Astrocyte of the cerebellum (primary cell): ENCODE measurements around the gene TMTC1.

Source experiments
- DNase-seq: peaks from one replicate; pipeline ENCODE4 v3.0.0-alpha.2; 2011; ENCODE audit warnings: low read depth
- H3K4me3 ChIP-seq: 2 replicates; pipeline ENCODE4 v1.5.1; 2011; ENCODE audit warnings: mild to moderate bottlenecking, low read depth, low read length, moderate library complexity
- CTCF ChIP-seq: IDR thresholded peaks from 2 replicates; pipeline ENCODE4 v1.5.1; 2012; ENCODE audit warnings: low read length, low read depth, moderate library complexity, mild to moderate bottlenecking; ENCODE audit errors: missing control alignments
- in situ Hi-C: cut with HindIII; loops from 2 replicates; pipeline ENCODE4 v1.10.0; 2017; ENCODE audit warnings: low sequenced_read_pairs

The TMTC1 gene

GRCh38 chr12:29807129-29807528 lies 23.4 kb upstream of the TMTC1 start:
- in situ Hi-C loops = no loop called here
- no peak for TF ChIP-seq CTCF
- DNase-seq = no peak
- no peak overlapping the region for H3K4me3 ChIP-seq

DNA sequence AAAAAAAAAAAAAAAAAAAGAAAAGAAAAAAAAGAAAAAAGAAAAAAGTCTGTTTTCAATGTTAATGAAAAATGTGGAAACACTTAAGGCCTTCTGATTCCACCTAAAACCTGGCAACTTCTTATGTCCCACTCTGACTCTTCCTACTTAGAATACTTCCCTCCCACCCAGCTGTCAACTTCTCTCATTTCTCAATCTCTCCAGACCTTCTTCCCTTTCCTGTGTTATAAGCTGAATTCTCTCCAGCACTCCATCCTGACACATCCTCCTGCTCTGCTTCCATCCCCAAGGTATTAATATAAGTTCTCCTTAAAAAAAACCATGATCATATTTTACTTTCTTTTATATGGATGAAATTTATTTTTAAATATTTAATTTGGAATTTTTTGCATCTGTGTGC lies 20.3 kb upstream of the TMTC1 start:
- TF ChIP-seq CTCF = no peak
- no peak overlapping the region for H3K4me3 ChIP-seq
- in situ Hi-C loops = no loop called here
- no peak for DNase-seq

DNA sequence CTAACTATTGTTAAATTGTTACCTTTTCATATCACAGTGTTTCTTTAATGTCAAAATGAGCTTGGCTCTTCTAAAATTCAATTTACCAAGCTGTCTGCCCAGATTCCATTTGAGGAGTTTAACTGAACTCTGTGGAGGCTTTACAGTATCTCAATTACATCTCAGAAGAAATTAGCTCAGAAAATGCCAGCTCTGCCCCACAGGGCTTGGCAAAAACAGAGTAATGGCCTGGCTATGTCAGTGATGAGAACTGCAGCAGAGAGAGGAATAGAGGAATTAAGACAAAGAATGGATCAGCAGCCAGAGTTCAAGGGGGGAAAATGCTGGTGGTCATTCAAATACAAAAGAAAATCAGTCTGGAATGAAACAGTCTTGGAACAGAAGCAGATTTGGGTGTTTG lies 15.8 kb upstream of the TMTC1 start:
- no peak overlapping the region for H3K4me3 ChIP-seq
- no peak for TF ChIP-seq CTCF
- in situ Hi-C loops = no loop called here
- DNase-seq = peak; percentile 45

- no peak for DNase-seq
- no peak for TF ChIP-seq CTCF
- in situ Hi-C loops = no loop called here
- no peak overlapping the region for H3K4me3 ChIP-seq
Measured at GRCh38 chr12:29797565-29798355, 14.0 kb upstream of the TMTC1 start.

DNA sequence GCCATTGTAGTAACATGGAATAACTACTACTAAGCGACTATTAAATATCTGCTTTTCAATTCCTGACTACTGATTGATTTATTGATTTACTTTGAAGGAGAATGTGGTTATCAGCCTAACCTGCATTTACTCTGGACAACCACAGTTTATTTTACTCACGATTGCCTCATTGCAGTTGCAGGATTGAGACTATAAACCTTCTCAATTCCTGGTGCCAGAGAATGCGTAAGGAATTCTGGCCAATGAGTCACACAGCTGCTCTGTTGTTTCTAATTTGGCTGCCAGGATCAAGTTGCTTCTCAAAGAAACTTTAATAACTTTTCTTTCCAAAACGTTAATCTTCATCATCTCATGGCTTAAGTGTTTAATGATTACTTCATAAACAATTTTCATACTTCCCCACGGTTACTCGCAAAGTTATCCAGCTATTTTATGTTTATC lies 13.1 kb upstream of the TMTC1 start:
- DNase-seq = peak; percentile 94
- no peak overlapping the region for H3K4me3 ChIP-seq
- in situ Hi-C loops = no loop called here
- TF ChIP-seq CTCF = no peak

DNA sequence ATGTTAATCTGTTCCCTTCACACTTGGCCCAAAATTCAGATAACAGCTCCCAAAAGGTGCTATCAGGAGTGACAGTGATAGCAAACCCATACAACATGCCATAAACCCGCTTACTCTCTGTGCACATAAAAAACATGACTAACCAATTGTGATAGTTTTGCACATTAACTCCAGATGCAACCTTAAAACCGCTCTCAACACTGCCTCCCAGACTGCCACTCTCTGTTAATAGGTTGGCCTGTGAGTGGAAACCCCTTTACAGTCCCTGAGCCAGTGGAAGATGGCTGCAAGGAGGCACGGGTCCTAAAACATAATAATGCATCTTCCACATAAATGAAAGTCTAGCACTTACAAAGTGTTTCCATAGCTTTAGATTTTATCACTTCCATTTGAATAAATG lies 12.0 kb upstream of the TMTC1 start:
- no peak for DNase-seq
- no peak for TF ChIP-seq CTCF
- in situ Hi-C loops = no loop called here
- no peak overlapping the region for H3K4me3 ChIP-seq
